Measurements from ENCODE around the gene ACAA1. TPM values are rescaled to one million over a fixed set of nuclear protein-coding genes. Genes with fewer than 3 reads are reported as not detected.

Gene ACAA1
- total and polyA plus RNA-seq, 10 of the 15 experiments (the other 5 are each of a cell fraction or from before 2014, with no cell fraction given), result 5.7 to 85.4 (median 60.6) TPM

DNA sequence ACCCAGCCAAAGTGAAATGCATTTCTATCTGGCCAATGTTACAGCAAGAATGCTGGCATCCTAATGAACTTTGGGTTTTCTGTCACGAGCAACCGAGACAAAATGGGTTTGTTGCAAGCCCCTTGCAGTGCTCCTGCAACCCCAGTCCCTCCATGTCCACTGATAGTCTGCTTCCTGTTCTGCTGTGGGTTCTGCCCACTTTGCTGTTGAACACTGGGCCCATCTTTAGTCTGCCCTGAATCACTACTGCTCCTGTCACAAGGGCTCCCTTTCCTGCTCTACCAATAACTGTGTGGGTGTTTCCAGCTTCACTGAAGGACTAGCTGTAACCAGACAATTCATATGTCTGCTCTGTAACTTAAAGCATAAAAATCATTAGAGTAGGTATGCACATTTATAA, 15.7 kb upstream of the ACAA1 start (continued):
- TF ChIP-seq RAD21 (IDR thresholded peaks at IDR 0.05; ENCODE audit: insufficient read depth, low read depth, low read length) (no peak), SMC3 (IDR thresholded peaks at IDR 0.05; ENCODE audit: borderline replicate concordance, low read length) (no peak), NFYB (IDR thresholded peaks at IDR 0.05; ENCODE audit: insufficient read depth, low read depth, low read length) (no peak)

DNA sequence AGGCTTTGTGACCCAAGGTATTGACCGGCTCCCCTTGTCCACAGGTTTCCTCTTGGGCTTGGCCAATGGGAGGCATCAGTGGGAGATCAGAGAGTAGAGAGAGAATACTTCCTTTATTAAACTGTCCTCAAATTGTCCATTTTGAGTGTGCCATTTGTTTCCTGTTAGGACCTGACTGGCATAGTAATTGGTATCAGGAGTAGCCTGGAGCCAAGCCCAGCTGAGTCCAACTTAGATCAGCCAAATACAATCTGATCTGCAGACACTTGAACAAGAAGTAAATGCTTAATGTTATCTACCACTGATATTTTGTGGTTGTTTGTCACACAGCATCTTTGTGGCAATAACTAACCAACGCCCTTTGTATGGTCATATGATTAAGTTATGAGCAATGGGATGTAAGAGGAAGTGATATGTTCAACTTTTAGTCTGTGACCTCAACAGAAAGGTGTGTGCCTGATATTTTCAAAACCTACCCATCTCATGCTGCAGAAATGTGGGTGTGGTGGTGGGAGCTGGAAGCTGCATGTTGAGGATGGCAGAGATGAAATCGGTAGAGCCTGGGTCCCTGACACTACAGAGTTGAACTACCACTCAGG, 14.8 kb upstream of the ACAA1 start:
- ATAC-seq (peak; percentile 62), FAIRE-seq (no peak), DNase-seq (ENCODE audit: low read depth, low spot score) (no peak)
- ChIA-PET SMC1A (ENCODE audit: uncharacterized antibody, unreplicated experiment) (interaction anchor here (1.3 to 10.2 kb wide), 3 partner anchors 12 to 59 kb away, joined by 4 to 89 read pairs (median 64); partner anchors contain the start of genes ACAA1, MYD88 and OXSR1), RAD21 (ENCODE audit: unreplicated experiment) (interaction anchor here (0.7 kb wide), 1 partner anchor 654 kb away, joined by 3 read pairs; no protein-coding TSS in a partner anchor), CTCF (interaction anchor here (1.5 to 6.8 kb wide), 2 partner anchors 13 to 43 kb away, joined by 3 to 55 read pairs; partner anchors contain the start of gene OXSR1), POLR2A (interaction anchor here (0.7 to 7.2 kb wide), 4 partner anchors 10 to 115 kb away, joined by 7 to 100 read pairs (median 30); partner anchors contain the start of genes ACAA1, MYD88 and OXSR1)
- Histone ChIP-seq H3K4me2 (ENCODE audit: control insufficient read depth, insufficient read depth) (no peak overlapping the region), H3K36me3 (ENCODE audit: control insufficient read depth in 2 of 2, insufficient read depth in 2 of 2, low read length in 1 of 2) (no peaks in the 10 kb centered on the region), H3K79me2 (ENCODE audit: control insufficient read depth, insufficient read depth, low read length) (no peaks in the 10 kb centered on the region), H3K4me3 (no peak overlapping the region), H2AFZ (ENCODE audit: control insufficient read depth, low read depth, low read length) (no peak overlapping the region; the same call in 1 of the 2 replicates), H3K4me1 (ENCODE audit: control insufficient read depth, insufficient read depth, low read length) (peaks cover 7% of the 10 kb centered on the region; the same call in 1 of the 2 replicates), H3K9me3 (replicated peaks; ENCODE audit: control insufficient read depth, insufficient read depth, low read length) (peaks cover 4% of the 10 kb centered on the region; the same call in 1 of the 3 replicates), H4K20me1 (ENCODE audit: control insufficient read depth, insufficient read depth) (no peaks in the 10 kb centered on the region), H3K27ac (ENCODE audit: control insufficient read depth, insufficient read depth) (no peak overlapping the region), H3K27me3 (replicated peaks in 1 of 2; ENCODE audit: control insufficient read depth in 2 of 2, insufficient read depth in 2 of 2, low read length in 1 of 2) (no peaks in the 10 kb centered on the region), H3K9ac (ENCODE audit: control insufficient read depth, insufficient read depth, low read length) (no peak overlapping the region)
- in situ Hi-C loops (cut with MboI) (no loop called here), intact Hi-C loops (cut with micrococcal nuclease; ENCODE audit: unreplicated experiment) (no loop called here)
- TF ChIP-seq USF2 (IDR thresholded peaks at IDR 0.05; ENCODE audit: borderline replicate concordance, low read depth, low read length), result no peak
- peak; percentile 70; the same call in 1 of the 2 replicates for TF ChIP-seq SPI1 (IDR thresholded peaks at IDR 0.05; ENCODE audit: borderline replicate concordance, insufficient read depth, low read depth, low read length)
- peak; percentile 33; the same call in 1 of the 2 replicates for TF ChIP-seq RUNX3 (IDR thresholded peaks at IDR 0.05; ENCODE audit: low read length)
- BruUV-seq (replicated peaks), result no TSS peak
- 64% methylated on average over 3 of the region's 3 CpGs for WGBS (ENCODE audit: insufficient coverage, insufficient replicate concordance, low lambda C conversion rate, missing lambda C conversion rate)

Data from GM12878 (cell line).